GM04504 (cell line): ENCODE results near the gene TEN1.

Experiments
- DNase-seq: peaks from one replicate; pipeline ENCODE4 v3.0.0-alpha.2; 2012; ENCODE audit warnings: low read depth

TEN1 gene

GRCh38 chr17:75976175-75976848 is 2.7 kb upstream of the TEN1 start:
- DNase-seq, result no peak

GRCh38 chr17:75979705-75980187 is 706 bp downstream of the TEN1 start:
- no peak for DNase-seq

- no peak for DNase-seq
Measured at GRCh38 chr17:75980188-75981018, 1.4 kb downstream of the TEN1 start.

- DNase-seq, result no peak
Measured at GRCh38 chr17:75981019-75981615, 2.1 kb downstream of the TEN1 start.

- no peak for DNase-seq
Measured at GRCh38 chr17:75983501-75984181, 4.6 kb downstream of the TEN1 start.

GRCh38 chr17:75985986-75986385 is 6.9 kb downstream of the TEN1 start:
- no peak for DNase-seq

GRCh38 chr17:75987041-75987440 is 8.0 kb downstream of the TEN1 start:
- no peak for DNase-seq

GRCh38 chr17:75991396-75991795 is 12.4 kb downstream of the TEN1 start:
- no peak for DNase-seq

GRCh38 chr17:75994802-75995370 is 15.8 kb downstream of the TEN1 start:
- DNase-seq, result no peak

GRCh38 chr17:75995385-75995925 is 16.4 kb downstream of the TEN1 start:
- DNase-seq, result no peak

GRCh38 chr17:75996665-75997590 is 17.9 kb downstream of the TEN1 start:
- no peak for DNase-seq

GRCh38 chr17:75998327-75998795 is 19.3 kb downstream of the TEN1 start:
- no peak for DNase-seq

GRCh38 chr17:76000016-76000754 is 21.1 kb downstream of the TEN1 start:
- DNase-seq, result no peak

- no peak for DNase-seq
Measured at GRCh38 chr17:76000755-76001521, 21.9 kb downstream of the TEN1 start, which contains the start of gene CDK3. TSS of gene CDK3 (plus strand) at chr17:76000855. CDS start at chr17:76001426, 571 bp downstream.

- DNase-seq, result no peak
Measured at GRCh38 chr17:76002100-76002499, 23.1 kb downstream of the TEN1 start.

- DNase-seq, result no peak
Measured at GRCh38 chr17:76003915-76004314, 24.9 kb downstream of the TEN1 start.

- no peak for DNase-seq
Measured at GRCh38 chr17:76004750-76005262, 25.8 kb downstream of the TEN1 start.
